Left lobe of liver (tissue), 2 donors: ENCODE measurements around the gene TBC1D1. TPM values are rescaled to one million over a fixed set of nuclear protein-coding genes. Genes with fewer than 3 reads are reported as not detected.
A peak's percentile ranks its signal among the peaks of the same experiment; 100 is the strongest.
"Not testable (repeated sequence)": the region's sequence is repeated elsewhere in the genome, so short reads cannot be mapped to it uniquely, and the experiment has no call there.

Source experiments
- ATAC-seq: fragments of 200-7000 bp; cut with Tn5 transposase; one replicate; pipeline ENCODE4 v1.9.1; 2020; ENCODE audit warnings: mild to moderate bottlenecking, moderate library complexity
- DNase-seq: peaks from one replicate; pipeline ENCODE4 v3.0.0-alpha.2; 2020; ENCODE audit warnings: low spot score
- total RNA-seq: library from RNA; stranded (reverse); gene quantifications from one replicate; pipeline ENCODE4 v1.2.1, GENCODE V29; 2021
- donor health status: DM: no; HTN: no; CAD: no; lungs with moderate emphysema.
- donor health status: DM: no; HTN: yes; CAD: no.

TBC1D1 gene
- total RNA-seq, 1 donor from 2014 or later: 28.0 TPM

DNA sequence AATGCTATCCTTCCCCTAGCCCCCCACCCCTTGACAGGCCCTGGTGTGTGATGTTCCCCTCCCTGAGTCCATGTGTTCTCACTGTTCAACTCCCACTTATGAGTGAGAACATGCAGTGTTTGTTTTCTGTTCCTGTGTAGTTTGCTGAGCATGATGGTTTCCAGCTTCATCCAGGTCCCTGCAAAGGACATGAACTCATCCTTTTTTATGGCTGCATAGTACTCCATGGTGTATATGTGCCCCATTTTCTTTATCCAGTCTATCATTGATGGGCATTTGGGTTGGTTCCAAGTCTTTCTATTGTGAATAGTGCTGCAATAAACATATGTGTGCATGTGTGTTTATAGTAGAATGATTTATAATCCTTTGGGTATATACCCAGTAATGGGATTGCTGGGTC, 32.2 kb downstream of the TBC1D1 start:
- DNase-seq, ATAC-seq: not testable (repeated sequence)

GRCh38 chr4:37924946-37925345, 34.1 kb downstream of the TBC1D1 start:
- ATAC-seq: no peak
- no peak for DNase-seq

GRCh38 chr4:37927434-37927833, 36.5 kb downstream of the TBC1D1 start:
- ATAC-seq: no peak

GRCh38 chr4:37928426-37929416, 37.8 kb downstream of the TBC1D1 start:
- ATAC-seq: peak; percentile 98
- DNase-seq: peak; percentile 65

More at GRCh38 chr4:37927434-37927833, 36.5 kb downstream of the TBC1D1 start:
- DNase-seq: no peak

GRCh38 chr4:37934096-37934495, 43.2 kb downstream of the TBC1D1 start:
- ATAC-seq: peak; percentile 10

DNA sequence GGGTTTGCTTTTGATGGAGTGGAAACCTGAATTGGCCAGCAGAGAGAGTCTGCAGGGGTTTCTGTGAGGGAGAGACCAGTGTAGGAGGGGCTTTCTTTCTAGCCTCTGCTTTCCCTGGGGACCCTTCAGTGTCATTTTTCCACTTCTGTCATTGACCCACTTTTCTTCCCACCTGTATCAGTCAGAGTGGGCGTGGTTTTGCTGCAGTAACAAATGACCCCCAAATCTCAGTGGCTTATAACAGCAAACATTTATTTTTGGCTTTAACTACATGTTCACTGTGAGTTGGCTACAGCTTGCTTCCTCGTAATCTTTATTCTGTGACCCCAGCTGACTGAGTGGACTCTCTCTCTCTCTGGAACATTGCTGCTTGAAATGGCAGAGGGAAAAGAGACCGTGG, 43.7 kb downstream of the TBC1D1 start:
- ATAC-seq (no peak), DNase-seq (no peak)

More at GRCh38 chr4:37934096-37934495, 43.2 kb downstream of the TBC1D1 start:
- no peak for DNase-seq

DNA sequence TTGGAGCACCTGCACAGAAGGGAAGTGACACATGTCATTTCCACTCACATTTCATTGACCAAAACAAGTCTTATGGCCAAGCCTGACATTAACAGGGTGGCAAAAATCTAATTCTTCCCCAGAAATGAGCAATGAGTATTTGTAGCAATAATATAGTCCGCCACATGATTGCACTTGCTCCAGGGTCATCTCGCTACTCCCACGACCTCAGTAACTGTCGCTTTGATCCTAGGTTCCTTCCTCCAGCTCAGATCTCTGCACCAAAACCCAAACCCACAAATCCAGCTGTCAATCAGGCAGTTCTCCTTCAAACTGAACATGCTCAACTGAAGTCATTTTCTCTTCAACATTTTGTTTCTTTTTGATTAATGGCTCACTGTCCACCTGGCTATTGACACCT, 44.1 kb downstream of the TBC1D1 start:
- DNase-seq: no peak
- no peak for ATAC-seq

- ATAC-seq (peak; percentile 99), DNase-seq (peak; percentile 85)
Measured at GRCh38 chr4:37936889-37937498, 46.1 kb downstream of the TBC1D1 start.

DNA sequence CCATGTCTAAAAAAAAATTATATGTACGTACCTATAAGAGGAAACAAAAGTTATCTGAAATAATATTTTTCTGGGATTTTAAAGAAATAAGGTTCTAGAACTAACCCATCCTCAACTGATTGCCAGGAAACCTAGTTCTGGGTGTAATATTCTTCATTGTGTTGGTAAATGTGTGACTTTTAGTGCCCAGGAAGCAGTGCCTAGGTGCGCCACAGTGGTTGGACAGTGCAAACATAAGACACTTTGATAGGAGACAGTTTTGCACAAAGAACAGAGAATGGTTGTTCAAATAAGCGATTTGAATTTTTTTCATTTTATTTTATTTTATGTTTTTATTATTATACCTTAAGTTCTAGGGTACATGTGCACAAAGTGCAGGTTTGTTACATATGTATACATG, 47.3 kb downstream of the TBC1D1 start:
- ATAC-seq: no peak
- DNase-seq: no peak

DNA sequence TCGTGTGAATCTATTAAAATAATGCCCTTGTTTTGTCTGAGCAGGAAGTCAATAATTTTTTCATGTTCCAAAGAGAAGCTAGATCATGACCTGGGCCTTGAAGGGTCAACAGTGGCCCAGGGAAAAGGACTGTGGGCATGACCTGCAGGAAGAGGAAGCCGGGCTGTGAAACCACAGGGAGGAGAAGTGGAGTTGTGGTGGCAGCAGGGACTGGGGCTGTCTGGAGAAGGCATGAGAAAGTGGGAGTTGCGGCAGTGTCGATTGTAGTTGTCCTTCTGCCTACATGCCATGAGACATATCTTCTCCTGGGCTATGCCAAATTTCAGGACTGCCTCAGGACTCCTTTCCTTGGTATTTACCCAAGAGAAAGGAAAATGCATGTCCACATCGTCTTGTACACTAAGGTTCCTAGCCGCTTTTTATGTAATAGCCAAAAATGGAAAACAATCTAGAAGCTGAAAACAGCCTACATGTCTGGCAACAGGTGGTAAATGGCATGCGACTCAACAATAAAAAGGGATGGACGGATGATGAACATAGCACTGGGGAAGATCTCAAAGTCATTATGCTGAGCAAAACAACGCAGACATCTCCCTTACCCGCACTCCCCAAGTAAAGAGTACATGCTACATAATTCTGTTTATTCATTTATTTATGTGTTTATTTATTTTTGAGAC, 55.8 kb downstream of the TBC1D1 start:
- peak; percentile 54 for ATAC-seq
- no peak for DNase-seq

DNA sequence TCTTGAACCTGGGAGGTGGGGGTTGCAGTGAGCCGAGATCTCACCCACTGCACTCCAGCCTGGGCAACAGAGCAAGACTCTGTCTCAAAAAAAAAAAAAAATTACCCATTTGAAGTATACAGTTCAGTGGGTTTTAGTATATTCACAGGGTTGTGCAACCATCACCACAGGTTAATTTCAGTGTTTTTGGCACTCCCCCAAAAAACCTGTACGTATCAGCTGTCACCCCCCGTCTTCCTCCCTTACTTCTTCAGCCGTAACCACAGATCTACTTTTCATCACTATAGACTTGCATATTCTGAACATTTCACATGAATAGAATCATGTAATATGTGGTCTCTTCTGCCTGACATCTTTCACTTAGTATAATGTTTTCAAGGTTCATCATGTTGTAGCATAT, 57.7 kb downstream of the TBC1D1 start:
- DNase-seq (no peak), ATAC-seq (no peak)

GRCh38 chr4:37949636-37950426, 58.9 kb downstream of the TBC1D1 start:
- no peak for ATAC-seq

GRCh38 chr4:37951461-37952352, 60.8 kb downstream of the TBC1D1 start:
- ATAC-seq (peak; percentile 61), DNase-seq (no peak)

More at GRCh38 chr4:37949636-37950426, 58.9 kb downstream of the TBC1D1 start:
- no peak for DNase-seq

GRCh38 chr4:37953156-37953555, 62.3 kb downstream of the TBC1D1 start:
- DNase-seq: no peak
- no peak for ATAC-seq

DNA sequence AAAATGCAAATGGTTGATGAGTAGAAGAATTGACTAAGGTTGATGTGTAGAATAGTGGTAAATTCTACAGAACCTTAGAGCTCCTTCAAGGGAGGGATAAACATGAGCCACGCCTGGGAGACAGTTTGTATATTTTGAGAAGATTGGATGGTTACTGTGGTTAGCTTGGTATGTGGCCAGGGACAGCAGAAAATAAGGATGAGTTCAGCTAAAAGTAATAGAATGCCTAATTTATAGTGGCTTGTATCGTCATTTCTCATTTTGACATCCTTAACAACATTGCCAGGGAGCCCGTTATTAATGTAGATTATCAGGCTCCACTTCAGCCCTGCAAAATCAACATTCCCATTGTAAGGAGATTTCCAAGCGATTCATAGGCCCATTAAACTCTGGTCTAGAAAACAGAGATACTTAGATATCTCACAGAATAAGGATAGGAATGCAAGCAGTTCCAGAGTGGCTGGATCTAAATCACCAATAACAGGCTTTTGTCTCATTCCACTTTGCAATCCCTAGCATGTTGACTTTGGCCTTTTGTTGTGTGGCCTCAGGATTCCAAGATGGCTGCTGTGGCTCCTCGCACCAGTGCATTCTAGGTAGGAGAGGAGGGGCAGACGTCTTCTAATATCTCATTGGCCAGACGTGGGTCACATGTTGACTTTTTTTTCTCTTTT, 62.9 kb downstream of the TBC1D1 start:
- no peak for ATAC-seq
- DNase-seq: no peak

- no peak for ATAC-seq
Measured at GRCh38 chr4:37956941-37957340, 66.1 kb downstream of the TBC1D1 start.

GRCh38 chr4:37958932-37959331, 68.0 kb downstream of the TBC1D1 start:
- no peak for ATAC-seq
- no peak for DNase-seq

More at GRCh38 chr4:37956941-37957340, 66.1 kb downstream of the TBC1D1 start:
- DNase-seq: no peak

GRCh38 chr4:37960098-37960497, 69.2 kb downstream of the TBC1D1 start, which contains the start of gene PTTG2:
Gene PTTG2 (plus strand): TSS chr4:37960398. CDS start chr4:37960435, 37 bp downstream.
- ATAC-seq (no peak), DNase-seq (no peak)
